OCI-LY7 (cell line): ENCODE measurements around the gene NDUFB4. TPM values are rescaled to one million over a fixed set of nuclear protein-coding genes. Genes with fewer than 3 reads are reported as not detected.

Experiments
- BruUV-seq: library from RNA; stranded (reverse); fragments of 400-500 nt; replicated peaks from 2 replicates; lab custom pipeline; 2021; lab: Mats Ljungman, UMichigan
- CTCF ChIA-PET: fragments of 300-600 bp; sonication (Branson Sonifier 250); formaldehyde crosslinking; loops from one replicate; lab custom pipeline; 2022; ENCODE audit warnings: antibody characterized with exemption; ENCODE audit not compliant: unreplicated experiment; lab: Charles Lee
- POLR2A ChIA-PET: fragments of 300-600 bp; sonication (Branson Sonifier 250); formaldehyde crosslinking; loops from one replicate; lab custom pipeline; 2022; ENCODE audit warnings: antibody characterized with exemption; lab: Charles Lee
- DNase-seq: peaks from one replicate; pipeline ENCODE4 v3.0.0-alpha.2; 2015; ENCODE audit warnings: low spot score
- H2AFZ ChIP-seq: fragments of 200-600 bp; sonication (generic), shearing (Covaris generic); 2 replicates; pipeline ENCODE4 v1.6.1; 2014; ENCODE audit warnings: mild to moderate bottlenecking, antibody characterized with exemption, low read length, moderate library complexity
- H3K27ac ChIP-seq: fragments of 200-600 bp; sonication (generic); 2 replicates; pipeline ENCODE4 v1.5.1; 2014; ENCODE audit warnings: mixed run types, low read depth, mild to moderate bottlenecking, moderate library complexity, low read length, inconsistent platforms; ENCODE audit not compliant: poor library complexity, severe bottlenecking
- H3K36me3 ChIP-seq: fragments of 200-600 bp; sonication (generic); 2 replicates; pipeline ENCODE4 v1.6.1; 2014; ENCODE audit warnings: mild to moderate bottlenecking, antibody characterized with exemption, low read length, moderate library complexity, mixed read lengths; ENCODE audit not compliant: insufficient read depth
- H3K4me1 ChIP-seq: fragments of 200-600 bp; sonication (generic); 2 replicates; pipeline ENCODE4 v1.5.1; 2014; ENCODE audit warnings: mild to moderate bottlenecking, low read length; ENCODE audit not compliant: insufficient read depth, poor library complexity, severe bottlenecking
- H3K4me2 ChIP-seq: fragments of 200-600 bp; sonication (generic); 2 replicates; pipeline ENCODE4 v1.6.1; 2014; ENCODE audit warnings: mild to moderate bottlenecking, low read length
- H3K4me3 ChIP-seq: fragments of 200-600 bp; sonication (generic); 2 replicates; pipeline ENCODE4 v1.5.1; 2014; ENCODE audit warnings: mild to moderate bottlenecking, low read depth, low read length; ENCODE audit not compliant: poor library complexity, severe bottlenecking
- H3K79me2 ChIP-seq: fragments of 200-600 bp; sonication (generic); 2 replicates; pipeline ENCODE4 v1.6.1; 2016; ENCODE audit warnings: low read depth, mild to moderate bottlenecking, low read length, moderate library complexity, mixed read lengths; ENCODE audit not compliant: insufficient read depth
- H3K9me2 ChIP-seq: fragments of 200-600 bp; sonication (generic); 2 replicates; pipeline ENCODE4 v1.6.1; 2016; ENCODE audit warnings: mild to moderate bottlenecking, low read length, mixed read lengths; ENCODE audit not compliant: insufficient read depth
- H3K9me3 ChIP-seq: fragments of 200-600 bp; sonication (generic); 2 replicates; pipeline ENCODE4 v1.6.1; 2014; ENCODE audit warnings: mild to moderate bottlenecking, mixed run types, low read length, mixed read lengths
- H4K20me1 ChIP-seq: fragments of 200-600 bp; sonication (generic); 2 replicates; pipeline ENCODE4 v1.6.1; 2014; ENCODE audit warnings: mild to moderate bottlenecking, antibody characterized with exemption, low read length, moderate library complexity, mixed read lengths; ENCODE audit not compliant: insufficient read depth
- CTCF ChIP-seq: fragments of 200-600 bp; sonication (generic); conservative IDR thresholded peaks from 2 replicates; pipeline ENCODE4 v1.5.1; 2014; ENCODE audit warnings: mild to moderate bottlenecking, antibody characterized with exemption, low read length, moderate library complexity, mixed read lengths
- EZH2phosphoT487 ChIP-seq: fragments of 200-600 bp; sonication (generic); IDR thresholded peaks from 2 replicates; pipeline ENCODE4 v1.6.1; 2018; ENCODE audit warnings: low read depth, borderline replicate concordance, mild to moderate bottlenecking, mixed run types, antibody characterized with exemption, low read length, moderate library complexity, mixed read lengths
- intact Hi-C: fragments of 100-400 bp; cut with micrococcal nuclease; formaldehyde crosslinking; loops from one replicate; pipeline ENCODE4 v1.10.0; 2022; ENCODE audit not compliant: unreplicated experiment
- total RNA-seq, 2 experiments: library from RNA; depleted of rRNA in 1 of 2; stranded (reverse); fragments of >200 nt in 1 of 2; shearing (Covaris generic) in 1 of 2; gene quantifications; 2 replicates each; pipeline ENCODE4 v1.2.3, GENCODE V29; 2014 to 2022

NDUFB4 gene
- total RNA-seq, 2 experiments from 2014 or later: 130 to 145 TPM

- Histone ChIP-seq H3K79me2 (no peaks in the 10 kb centered on the region), H3K4me3 (no peak overlapping the region), H3K9me3 (no peaks in the 10 kb centered on the region), H3K4me1 (no peaks in the 10 kb centered on the region), H3K4me2 (no peak overlapping the region), H3K27ac (no peak overlapping the region), H2AFZ (no peak overlapping the region), H3K9me2 (no peaks in the 10 kb centered on the region), H4K20me1 (no peaks in the 10 kb centered on the region), H3K36me3 (no peaks in the 10 kb centered on the region)
- DNase-seq: no peak
- intact Hi-C loops: no loop called here
- CTCF ChIA-PET: no interaction called here
- no TSS peak for BruUV-seq
- no peak for TF ChIP-seq EZH2phosphoT487
- TF ChIP-seq CTCF: no peak
- POLR2A ChIA-PET: interaction anchor here (0.6 to 2.3 kb wide), 3 partner anchors 10 to 95 kb away, joined by 3 to 12 read pairs (median 5); partner anchors contain the start of gene NDUFB4
Observed at GRCh38 chr3:120568598-120568997, 27.5 kb upstream of the NDUFB4 start.

DNA sequence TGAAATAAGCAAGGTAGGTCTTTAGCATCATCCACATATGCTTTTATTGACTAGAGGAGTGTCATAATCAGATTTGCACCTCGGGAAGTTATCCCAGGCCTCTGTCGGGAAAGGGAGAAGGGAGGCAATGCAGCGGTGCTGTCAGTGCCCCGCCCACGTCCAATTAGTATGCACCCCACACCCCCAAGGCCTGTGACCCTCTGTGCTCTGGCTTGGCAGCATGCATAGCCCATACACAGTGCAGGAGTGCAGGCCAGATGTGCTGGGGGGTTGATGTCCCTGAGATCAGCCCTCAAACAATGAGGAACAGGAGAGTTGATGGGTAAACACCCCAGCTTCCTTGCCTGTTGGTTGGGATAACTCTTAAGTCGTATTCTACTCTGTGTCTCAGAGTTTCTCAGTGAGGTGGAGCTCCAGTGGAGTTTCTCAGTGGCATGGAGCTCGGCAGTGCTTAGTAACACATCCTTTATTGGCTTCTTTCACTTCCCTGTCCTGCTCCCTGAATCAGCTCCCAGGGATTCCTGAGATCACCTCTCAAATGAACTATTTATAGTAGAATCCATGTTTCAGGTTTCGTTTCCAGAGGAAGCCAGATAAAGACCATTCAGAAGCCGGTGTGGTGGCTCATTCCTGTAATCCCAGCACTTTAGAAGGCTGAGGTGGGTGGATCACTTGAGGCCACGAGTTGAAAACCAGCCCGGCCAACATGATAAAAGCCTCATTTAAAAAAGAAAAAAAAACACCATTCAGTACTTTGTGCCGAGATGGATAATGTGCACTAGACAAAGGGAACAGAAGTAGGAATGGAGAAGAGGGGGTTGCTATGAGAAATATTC, 26.7 kb upstream of the NDUFB4 start:
- CTCF ChIA-PET: no interaction called here
- H2AFZ ChIP-seq: no peak overlapping the region
- no TSS peak for BruUV-seq

More for the DNA sequence above, 26.7 kb upstream of the NDUFB4 start:
- no peaks in the 10 kb centered on the region for H4K20me1 ChIP-seq
- no peaks in the 10 kb centered on the region for H3K36me3 ChIP-seq
- no peak for TF ChIP-seq EZH2phosphoT487
- no peak for TF ChIP-seq CTCF
- H3K9me3 ChIP-seq: no peaks in the 10 kb centered on the region
- POLR2A ChIA-PET: interaction anchor here (0.6 to 0.7 kb wide), 2 partner anchors 26 to 96 kb away, joined by 3 read pairs; partner anchors contain the start of gene NDUFB4
- H3K9me2 ChIP-seq: no peaks in the 10 kb centered on the region
- H3K79me2 ChIP-seq: no peaks in the 10 kb centered on the region
- H3K4me3 ChIP-seq: no peak overlapping the region
- no peak overlapping the region for H3K27ac ChIP-seq
- DNase-seq: no peak
- H3K4me1 ChIP-seq: no peaks in the 10 kb centered on the region
- H3K4me2 ChIP-seq: no peak overlapping the region
- intact Hi-C loops: no loop called here
